Astrocyte (in vitro differentiated cells and primary cell): ENCODE results near the gene HNRNPUL1.

Experiments used
- CTCF ChIP-seq: IDR thresholded peaks from 2 replicates; pipeline ENCODE4 v1.5.1; 2011; ENCODE audit warnings: low read depth, mild to moderate bottlenecking, inconsistent platforms, low read length, moderate library complexity; ENCODE audit not compliant: insufficient read depth
- EZH2 ChIP-seq: IDR thresholded peaks from 2 replicates; pipeline ENCODE4 v1.6.1; 2012; ENCODE audit warnings: mild to moderate bottlenecking, low read length, inconsistent platforms; ENCODE audit not compliant: insufficient read depth

GRCh38 chr19:41269055-41269454, 4.9 kb downstream of the HNRNPUL1 start:
- TF ChIP-seq CTCF (no peak), EZH2 (no peak)
